IPS-NIHi11 (cell line): Measurements from ENCODE around the gene EMC1.
A peak's percentile ranks its signal among the peaks of the same experiment; 100 is the strongest.
"Not testable (repeated sequence)": the region's sequence is repeated elsewhere in the genome, so short reads cannot be mapped to it uniquely, and the experiment has no call there.

Experiments used
- DNase-seq: peaks from one replicate; pipeline ENCODE4 v3.0.0; 2012; ENCODE audit warnings: mixed read lengths, low spot score

EMC1 gene

GRCh38 chr1:19251305-19252196, at the start of gene EMC1, which contains the start of gene MRTO4:
EMC1 (minus strand) TSS chr1:19251524; CDS start chr1:19251509, 15 bp downstream.
MRTO4 (plus strand) TSS chr1:19251805; CDS start chr1:19251836, 31 bp downstream.
- DNase-seq: peak; percentile 98

DNA sequence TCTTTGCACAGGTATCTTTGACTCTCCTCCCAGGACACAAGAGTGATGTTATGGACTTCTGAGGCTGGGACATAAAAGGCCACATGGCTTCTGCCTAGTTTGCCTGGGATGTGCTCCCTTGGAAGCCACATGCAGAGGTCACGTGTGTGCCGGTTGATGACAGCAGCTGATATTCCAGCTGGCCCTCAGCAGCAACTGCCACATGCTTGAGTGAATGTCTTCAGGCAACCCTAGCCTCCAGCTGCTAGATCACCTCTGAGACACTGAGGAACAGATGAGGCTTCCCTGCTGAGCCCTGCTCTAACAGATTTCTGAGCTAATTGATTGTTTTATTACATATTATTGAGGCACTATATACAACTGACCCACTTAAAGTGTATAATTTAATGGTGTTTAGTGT, 48.9 kb upstream of the EMC1 start:
- no peak for DNase-seq

DNA sequence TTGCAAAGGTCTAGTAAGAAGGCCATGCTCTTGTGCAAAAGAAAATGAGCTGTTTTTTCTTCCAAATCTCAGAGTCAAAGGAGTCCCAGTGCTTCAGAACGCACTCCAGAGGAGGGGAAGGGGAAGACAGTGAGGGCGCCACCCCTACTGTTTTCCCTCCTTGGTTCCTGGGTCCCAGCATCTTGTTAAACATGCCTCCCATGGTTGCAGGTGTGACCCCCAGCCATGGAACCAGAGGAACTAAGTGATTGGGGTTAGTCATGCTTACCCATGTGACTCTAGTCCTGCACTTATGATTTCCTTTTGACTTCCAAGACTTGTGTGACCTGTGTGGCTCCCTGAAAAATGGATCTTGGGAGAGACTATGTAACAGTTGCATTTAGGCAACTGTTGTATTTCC, 43.3 kb upstream of the EMC1 start:
- DNase-seq: no peak

DNA sequence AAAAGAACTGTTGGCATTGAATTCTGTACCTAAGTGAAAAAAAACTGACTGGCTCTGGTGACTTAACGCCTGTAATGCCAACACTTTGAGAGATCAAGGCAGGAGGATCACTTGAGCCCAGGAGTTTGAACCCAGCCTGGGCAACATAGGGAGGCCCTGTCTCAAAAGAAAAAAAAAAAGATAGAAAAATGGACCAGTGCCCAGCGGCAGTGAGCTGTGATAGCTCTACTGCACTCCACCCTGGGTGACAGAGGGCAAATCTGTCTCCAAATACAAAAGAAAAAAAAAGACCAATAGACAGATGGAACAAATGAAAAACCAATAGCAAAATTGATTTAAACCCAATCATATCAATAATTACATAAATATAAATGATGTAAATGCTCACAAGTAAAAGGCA, 37.9 kb upstream of the EMC1 start:
- no peak for DNase-seq

DNA sequence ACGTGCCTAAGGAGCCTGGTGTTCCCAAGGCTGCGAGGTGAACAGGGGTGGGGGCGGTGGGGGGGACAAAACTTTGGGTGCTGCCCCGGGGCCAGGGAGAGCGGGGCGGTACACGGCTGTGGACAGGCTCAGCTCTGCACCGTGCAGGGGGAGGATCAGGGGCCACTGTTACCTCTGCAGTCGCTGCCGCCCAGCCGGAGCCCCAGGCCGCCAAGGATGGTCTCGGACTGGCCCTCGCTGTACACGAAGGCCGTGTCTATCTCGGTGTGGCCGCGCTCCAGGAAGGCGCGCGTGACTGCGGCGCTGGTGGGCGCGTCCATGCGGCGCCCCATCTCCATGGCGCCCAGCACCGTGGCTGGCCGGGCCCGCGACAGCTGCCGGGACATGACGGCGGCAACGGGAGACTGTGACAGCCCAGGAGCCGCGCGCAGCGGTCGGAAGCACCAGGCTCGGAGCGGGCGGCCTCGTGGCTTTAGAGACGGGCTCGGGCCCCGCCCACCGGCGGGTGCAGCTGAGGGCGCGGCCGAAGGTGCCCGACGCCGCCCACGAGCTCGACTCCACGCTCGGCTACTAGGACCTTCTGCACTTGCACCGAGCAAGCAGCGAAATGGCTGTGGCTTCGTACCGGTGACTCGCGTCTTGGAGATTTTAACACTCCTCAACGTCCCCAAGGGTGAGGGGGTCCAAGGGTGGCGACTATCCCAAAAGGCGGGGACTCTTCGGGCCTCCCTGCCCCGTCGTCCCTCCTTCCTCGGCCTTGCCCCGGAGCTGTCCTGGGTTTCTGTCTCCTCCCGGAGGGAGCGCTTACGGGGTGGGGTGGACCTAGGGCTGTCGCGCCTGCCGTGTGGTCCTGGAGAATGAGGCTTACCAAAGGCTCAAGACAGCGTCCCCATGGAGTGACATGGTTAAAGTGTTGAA, 37.3 kb upstream of the EMC1 start, which contains the start of gene AKR7A3:
TSS of gene AKR7A3 (minus strand) at position 447 of the 918 bp plus-strand sequence. CDS start at position 386, 61 bp downstream.
- DNase-seq: peak; percentile 80

DNA sequence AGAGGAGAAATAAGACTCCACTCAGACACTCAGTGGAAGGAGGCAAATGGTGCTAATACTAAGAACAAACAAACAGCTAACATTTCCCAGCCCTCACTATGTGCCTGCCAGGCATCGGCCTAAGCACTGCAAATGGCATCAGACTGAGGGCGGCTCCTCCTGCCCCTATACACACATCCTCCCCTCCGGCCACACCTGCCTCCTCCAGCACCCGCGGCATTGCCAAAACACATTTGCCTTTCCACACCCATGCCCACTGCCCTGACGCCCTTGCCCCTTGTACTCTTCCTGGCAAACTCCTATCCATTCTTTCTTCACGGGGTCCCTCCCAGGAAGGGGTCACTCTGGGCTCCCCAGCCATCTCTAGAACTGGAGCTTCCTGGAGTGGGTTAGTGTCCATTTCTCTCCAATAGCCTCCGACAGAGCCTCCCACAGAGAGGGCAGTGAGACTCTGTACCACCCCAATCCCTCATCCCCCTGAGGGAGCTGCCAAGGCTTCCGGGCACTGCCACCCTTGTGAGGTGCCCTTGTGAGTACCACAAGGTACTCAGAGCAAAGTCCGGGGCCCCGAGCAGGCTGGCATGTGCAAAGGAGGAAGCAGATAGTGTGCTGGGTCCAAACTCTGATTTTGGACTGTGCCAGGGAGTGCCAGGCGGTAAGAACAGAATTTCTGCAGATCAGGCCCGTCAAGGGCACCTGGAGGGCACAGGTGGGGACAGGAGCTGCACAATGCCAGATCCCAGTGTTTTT, 36.3 kb upstream of the EMC1 start:
- no peak for DNase-seq

DNA sequence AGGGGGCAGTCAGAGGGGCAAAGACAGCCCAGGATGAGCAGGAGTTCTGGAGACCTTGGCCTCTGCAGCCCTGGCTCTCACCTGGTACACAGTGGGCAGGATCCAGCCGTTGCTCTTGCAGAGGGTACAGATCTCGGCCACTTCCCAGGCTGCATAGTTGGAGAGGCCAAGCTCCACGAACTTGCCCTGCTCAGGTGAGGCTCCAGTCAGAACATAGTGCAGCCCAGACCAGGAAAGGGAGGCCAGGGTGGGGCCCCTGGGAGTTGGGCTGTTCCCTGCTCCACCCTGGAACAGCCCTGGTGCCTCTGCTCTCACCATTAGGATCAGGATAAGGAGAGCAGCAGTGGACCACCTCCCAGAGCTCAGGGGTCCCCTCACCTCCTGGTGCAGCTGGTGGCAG, 34.5 kb upstream of the EMC1 start:
- not testable (repeated sequence) for DNase-seq

DNA sequence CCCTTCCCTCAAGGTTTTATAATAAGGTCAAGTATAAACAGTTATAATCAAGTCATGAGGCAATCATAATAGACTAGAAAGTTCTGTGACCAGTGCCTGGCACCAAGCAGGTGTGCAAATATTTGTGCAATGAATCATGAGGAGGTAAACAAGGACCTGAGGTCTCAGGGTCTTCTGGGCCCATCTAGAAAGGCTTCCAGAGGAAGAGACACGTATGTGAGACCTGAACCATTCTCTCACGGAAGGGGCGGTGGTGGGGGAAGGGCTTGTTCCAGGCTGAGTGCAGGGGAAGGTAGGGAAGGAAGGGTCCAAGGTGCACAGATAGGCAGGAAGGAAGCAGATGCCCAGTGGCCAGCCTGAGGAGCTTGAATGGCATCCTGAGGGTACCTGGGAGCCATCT, 34.0 kb upstream of the EMC1 start:
- not testable (repeated sequence) for DNase-seq

GRCh38 chr1:19284881-19285280, 33.6 kb upstream of the EMC1 start:
- DNase-seq: no peak

DNA sequence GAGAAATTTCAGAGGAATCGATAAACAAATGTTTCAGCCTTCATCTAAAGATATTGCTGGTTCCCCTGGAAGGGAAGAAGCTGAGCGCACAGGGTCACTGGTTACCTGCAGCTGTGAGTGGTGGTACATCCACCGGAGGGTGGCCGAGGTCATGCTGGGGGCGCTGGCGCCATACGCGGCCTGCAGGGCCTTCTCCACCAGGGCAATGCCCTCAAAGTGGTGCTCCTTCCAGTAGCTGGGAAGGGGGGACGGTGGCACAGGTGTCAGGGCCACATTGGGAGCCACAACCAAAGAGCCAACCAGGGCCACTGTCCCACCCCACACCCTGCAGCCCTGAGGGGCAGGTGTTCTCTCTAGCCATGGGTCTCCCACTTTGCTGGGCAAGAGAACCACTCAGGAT, 32.6 kb upstream of the EMC1 start:
- no peak for DNase-seq

DNA sequence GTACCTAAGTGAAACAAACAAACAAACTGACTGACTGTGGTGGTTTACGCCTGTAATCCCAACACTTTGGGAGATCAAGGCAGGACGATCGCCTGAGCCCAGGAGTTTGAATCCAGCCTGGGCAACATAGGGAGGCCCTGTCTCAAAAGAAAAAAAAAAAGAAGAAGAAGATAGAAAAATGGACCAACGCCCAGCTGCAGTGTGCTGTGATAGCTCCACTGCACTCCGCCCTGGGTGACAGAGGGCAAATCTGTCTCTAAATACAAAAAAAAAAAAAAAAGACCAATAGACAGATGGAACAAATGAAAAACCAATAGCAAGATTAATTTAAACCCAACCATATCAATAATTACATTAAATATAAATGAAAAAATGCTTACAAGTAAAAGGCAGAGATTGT, 23.3 kb upstream of the EMC1 start:
- DNase-seq: no peak

DNA sequence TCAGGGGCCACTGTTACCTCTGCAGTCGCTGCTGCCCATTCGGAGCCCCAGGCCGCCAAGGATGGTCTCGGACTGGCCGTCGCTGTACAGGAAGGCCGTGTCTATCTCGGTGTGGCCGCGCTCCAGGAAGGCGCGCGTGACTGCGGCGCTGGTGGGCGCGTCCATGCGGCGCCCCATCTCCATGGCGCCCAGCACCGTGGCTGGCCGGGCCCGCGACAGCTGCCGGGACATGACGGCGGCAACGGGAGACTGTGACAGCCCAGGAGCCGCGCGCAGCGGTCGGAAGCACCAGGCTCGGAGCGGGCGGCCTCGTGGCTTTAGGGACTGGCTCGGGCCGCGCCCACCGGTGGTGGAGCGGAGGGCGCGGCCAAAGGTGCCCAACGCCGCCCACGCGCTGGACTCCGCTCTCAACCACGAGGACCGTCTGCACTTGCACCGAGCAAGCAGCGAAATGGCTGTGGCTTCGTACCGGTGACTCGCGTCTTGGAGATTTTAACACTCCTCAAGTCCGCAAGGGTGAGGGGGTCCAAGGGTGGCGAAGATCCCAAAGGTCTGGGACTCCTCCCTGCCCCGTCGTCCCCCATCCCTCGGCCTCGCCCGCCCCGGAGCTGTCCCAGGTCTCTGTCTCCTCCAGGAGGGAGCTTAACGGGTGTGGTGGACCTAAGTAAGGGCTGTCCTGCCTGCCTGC, 22.7 kb upstream of the EMC1 start:
- DNase-seq: peak; percentile 70

DNA sequence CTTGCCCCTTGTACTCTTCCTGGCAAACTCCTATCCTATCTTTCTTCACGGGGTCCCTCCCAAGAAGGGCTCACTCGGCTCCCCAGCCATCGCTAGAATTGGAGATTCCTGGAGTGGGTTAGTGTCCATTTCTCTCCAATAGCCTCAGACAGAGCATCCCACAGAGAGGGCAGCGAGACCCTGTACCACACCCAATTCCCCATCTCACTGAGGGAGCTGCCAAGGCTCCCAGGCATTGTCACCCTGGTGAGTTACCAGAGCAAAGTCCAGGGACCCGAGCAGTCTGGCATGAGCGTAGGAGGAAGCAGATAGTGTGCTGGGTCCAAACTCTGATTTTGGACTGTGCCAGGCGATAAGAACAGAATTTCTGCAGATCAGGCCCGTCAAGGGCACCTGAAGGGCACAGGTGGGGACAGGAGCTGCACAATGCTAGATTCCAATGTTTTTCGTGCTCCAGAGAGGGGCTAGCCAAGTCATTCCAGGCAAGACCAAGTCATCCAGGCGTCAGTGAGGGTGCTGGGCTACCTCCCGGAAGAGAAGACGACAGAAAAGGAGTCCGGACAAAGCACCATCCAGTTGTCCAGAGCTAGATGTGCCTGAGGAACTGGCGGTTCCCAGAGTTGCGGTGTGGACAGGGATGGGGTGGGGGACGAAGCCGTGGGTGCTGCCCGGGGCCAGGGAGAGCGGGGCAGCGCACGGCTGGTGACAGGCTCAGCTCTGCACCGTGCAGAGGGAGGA, 22.0 kb upstream of the EMC1 start:
- no peak for DNase-seq

DNA sequence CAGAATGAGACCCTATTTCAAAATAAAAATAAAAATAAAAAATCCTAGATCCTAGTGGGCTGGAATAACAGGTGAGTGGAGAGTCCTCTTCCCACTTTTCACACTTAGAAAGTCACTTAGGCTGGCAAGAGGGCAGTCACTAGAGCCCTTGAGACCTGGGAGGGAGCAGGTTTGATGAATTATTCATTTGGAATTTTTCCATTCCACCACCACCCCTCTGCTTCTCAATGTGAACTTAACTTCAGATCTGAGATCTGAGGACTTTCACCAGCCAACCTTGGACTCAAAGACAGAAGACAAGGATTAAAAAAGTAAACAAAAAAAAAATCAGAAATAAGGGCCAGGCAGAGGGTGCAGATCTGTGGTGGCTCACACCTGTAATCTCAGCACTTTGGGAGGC, 20.7 kb upstream of the EMC1 start:
- DNase-seq: no peak

DNA sequence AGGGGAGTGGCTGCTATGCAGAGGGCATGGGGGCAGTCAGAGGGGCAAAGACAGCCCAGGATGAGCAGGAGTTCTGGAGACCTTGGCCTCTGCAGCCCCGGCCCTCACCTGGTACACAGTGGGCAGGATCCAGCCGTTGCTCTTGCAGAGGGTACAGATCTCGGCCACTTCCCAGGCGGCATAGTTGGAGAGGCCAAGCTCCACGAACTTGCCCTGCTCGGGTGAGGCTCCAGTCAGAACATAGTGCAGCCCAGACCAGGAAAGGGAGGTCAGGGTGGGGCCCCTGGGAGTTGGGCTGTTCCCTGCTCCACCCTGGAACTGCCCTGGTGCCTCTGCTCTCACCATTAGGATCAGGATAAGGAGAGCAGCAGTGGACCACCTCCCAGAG, 19.0 kb upstream of the EMC1 start:
- DNase-seq: not testable (repeated sequence)

DNA sequence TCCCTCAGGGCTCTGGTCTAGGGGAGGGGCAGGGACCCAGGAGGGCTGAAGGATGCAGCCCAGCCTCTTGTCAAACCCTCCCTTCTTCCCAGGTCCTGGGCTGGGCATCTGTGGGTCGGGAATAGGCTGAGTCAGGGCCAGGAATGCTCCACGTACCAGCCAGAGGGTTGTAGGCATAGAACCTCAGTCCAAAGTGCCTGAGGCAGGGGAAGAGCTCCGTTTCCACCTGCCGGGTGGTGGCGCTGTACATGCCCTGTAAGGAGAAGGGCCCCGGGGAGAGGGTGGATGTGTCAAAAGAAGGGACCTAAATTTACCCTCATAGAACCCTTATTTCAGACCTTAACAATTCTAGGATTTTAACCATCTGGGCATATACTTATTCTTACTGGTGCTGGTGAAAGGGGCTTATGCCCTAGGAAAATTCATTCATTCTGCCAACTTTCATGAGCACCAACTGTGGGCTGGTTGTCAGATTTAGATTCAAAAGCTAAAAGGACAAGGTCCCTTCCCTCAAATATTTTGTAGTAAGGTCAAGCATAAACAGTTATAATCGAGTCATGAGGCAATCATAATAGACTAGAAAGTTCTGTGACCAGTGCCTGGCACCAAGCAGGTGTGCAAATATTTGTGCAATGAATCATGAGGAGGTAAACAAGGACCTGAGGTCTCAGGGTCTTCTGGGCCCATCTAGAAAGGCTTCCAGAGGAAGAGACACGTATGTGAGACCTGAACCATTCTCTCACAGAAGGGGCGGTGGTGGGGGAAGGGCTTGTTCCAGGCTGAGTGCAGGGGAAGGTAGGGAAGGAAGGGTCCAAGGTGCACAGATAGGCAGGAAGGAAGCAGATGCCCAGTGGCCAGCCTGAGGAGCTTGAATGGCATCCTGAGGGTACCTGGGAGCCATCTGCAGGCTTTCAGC, 18.4 kb upstream of the EMC1 start:
- DNase-seq: not testable (repeated sequence)

GRCh38 chr1:19268445-19268844, 17.1 kb upstream of the EMC1 start:
- no peak for DNase-seq

DNA sequence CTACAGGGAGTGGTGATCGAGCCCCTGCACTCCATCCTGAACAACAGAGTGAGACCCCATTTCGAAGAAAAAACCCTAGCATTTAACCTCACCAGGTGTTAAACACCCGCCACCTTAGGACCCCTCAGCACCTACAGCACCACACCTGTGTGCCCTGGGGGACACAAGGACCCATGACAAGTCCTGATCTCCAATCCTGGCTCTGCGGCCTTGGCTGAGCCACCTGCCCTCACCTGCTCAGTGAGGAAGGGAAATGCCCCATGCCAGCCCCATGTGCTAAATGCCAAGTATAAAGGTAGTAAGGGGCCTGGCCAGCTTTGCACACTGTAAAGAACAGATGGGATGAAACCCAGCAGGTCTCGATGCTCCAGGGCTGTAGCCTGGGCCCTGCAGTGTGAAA, 11.4 kb upstream of the EMC1 start:
- no peak for DNase-seq

- DNase-seq: no peak
These were observed 10.7 kb upstream of the EMC1 start for GRCh38 chr1:19262047-19262446.
